HCT116 (cell line): ENCODE measurements around the gene LDHA. TPM values are rescaled to one million over a fixed set of nuclear protein-coding genes. Genes with fewer than 3 reads are reported as not detected.

Experiments
- ATAC-seq: fragments of 200-7000 bp; cut with Tn5 transposase; 2 replicates; pipeline ENCODE4 v1.9.1; 2020; ENCODE audit warnings: mild to moderate bottlenecking, moderate library complexity
- BruUV-seq: library from RNA; stranded (reverse); fragments of 400-500 nt; replicated peaks from 2 replicates; lab custom pipeline; 2021; lab: Mats Ljungman, UMichigan
- CTCF ChIA-PET: fragments of 300-600 bp; sonication (Branson Sonifier 250); formaldehyde crosslinking; loops from one replicate; lab custom pipeline; 2021; ENCODE audit warnings: antibody characterized with exemption; lab: Charles Lee
- POLR2A ChIA-PET: fragments of 300-600, 350-600 bp; sonication (Branson Sonifier 250); formaldehyde crosslinking; loops from one replicate; lab custom pipeline; 2021; ENCODE audit warnings: antibody characterized with exemption; lab: Charles Lee
- RAD21 ChIA-PET, 2 experiments: fragments of 300-600 bp; sonication (Branson Sonifier 250); formaldehyde crosslinking; loops; one replicate each; lab custom pipeline; 2023; ENCODE audit warnings: low total read pairs in 2 of 2; ENCODE audit not compliant: uncharacterized antibody in 2 of 2, unreplicated experiment in 2 of 2, low non-redundant PET in 1 of 2; lab: Charles Lee
- DNase-seq: peaks from one replicate; pipeline ENCODE4 v3.0.0-alpha.2; 2010; ENCODE audit warnings: low read depth, low spot score
- H2AFZ ChIP-seq: fragments of 200-600 bp; shearing (Covaris generic), sonication (generic); 2 replicates; pipeline ENCODE4 v1.6.1; 2017; ENCODE audit warnings: low read depth, mixed run types, mixed read lengths, antibody characterized with exemption, low read length; ENCODE audit not compliant: poor library complexity, severe bottlenecking
- H3K27ac ChIP-seq: 2 replicates; pipeline ENCODE4 v1.5.1; 2012; ENCODE audit warnings: low read depth, low read length
- H3K27me3 ChIP-seq: fragments of 200-600 bp; sonication (generic); 2 replicates; pipeline ENCODE4 v1.6.1; 2016; ENCODE audit warnings: mixed run types, low read length, mixed read lengths; ENCODE audit not compliant: insufficient read depth
- H3K36me3 ChIP-seq, 2 experiments: fragments of 200-500 bp in 1 of 2; fragments of 200-600 bp in 1 of 2; sonication (Bioruptor generic) in 1 of 2; sonication (generic) in 1 of 2; 2 replicates each; pipeline versions ENCODE4 v1.5.1 to v1.6.1; 2014 to 2016; ENCODE audit warnings: low read length in 2 of 2, inconsistent platforms in 1 of 2, mixed read lengths in 1 of 2, mixed run types in 1 of 2; ENCODE audit not compliant: insufficient read depth in 2 of 2, control insufficient read depth in 1 of 2
- H3K4me1 ChIP-seq, 2 experiments: fragments of 200-600 bp in 1 of 2; sonication (generic) in 1 of 2; 2 replicates each; pipeline versions ENCODE4 v1.5.1 to v1.6.1; 2012 to 2017; ENCODE audit warnings: low read length in 2 of 2, inconsistent platforms in 1 of 2, mild to moderate bottlenecking in 1 of 2, mixed read lengths in 1 of 2, mixed run types in 1 of 2, moderate library complexity in 1 of 2; ENCODE audit not compliant: insufficient read depth in 2 of 2, control insufficient read depth in 1 of 2
- H3K4me2 ChIP-seq: fragments of 200-600 bp; sonication (generic); 2 replicates; pipeline ENCODE4 v1.6.1; 2017; ENCODE audit warnings: mixed run types, low read length, mixed read lengths
- H3K4me3 ChIP-seq, 2 experiments: fragments of 200-600 bp in 1 of 2; sonication (generic) in 1 of 2; replicated peaks in 1 of 2; 2 replicates each; pipeline ENCODE4 v1.5.1; 2011 to 2016; ENCODE audit warnings: low read length in 2 of 2, control low read depth in 1 of 2, low read depth in 1 of 2, mild to moderate bottlenecking in 1 of 2, mixed read lengths in 1 of 2, mixed run types in 1 of 2
- H3K79me2 ChIP-seq: fragments of 200-600 bp; sonication (generic); 2 replicates; pipeline ENCODE4 v1.6.1; 2017; ENCODE audit warnings: mild to moderate bottlenecking, mixed run types, low read length, moderate library complexity, mixed read lengths; ENCODE audit not compliant: insufficient read depth
- H3K9ac ChIP-seq: fragments of 200-600 bp; sonication (generic); 2 replicates; pipeline ENCODE4 v1.6.1; 2016; ENCODE audit warnings: low read length, mixed read lengths
- H3K9me2 ChIP-seq: fragments of 200-600 bp; sonication (generic), shearing (Covaris generic); 2 replicates; pipeline ENCODE4 v1.6.1; 2017; ENCODE audit warnings: mixed run types, mild to moderate bottlenecking, moderate library complexity; ENCODE audit not compliant: insufficient read depth
- H3K9me3 ChIP-seq, 2 experiments: fragments of 200-500 bp in 1 of 2; fragments of 200-600 bp in 1 of 2; sonication (Bioruptor generic) in 1 of 2; sonication (generic) in 1 of 2; 2 replicates each; pipeline ENCODE4 v1.6.1; 2014 to 2017; ENCODE audit warnings: low read length in 2 of 2, mixed read lengths in 2 of 2, inconsistent platforms in 1 of 2, low read depth in 1 of 2, mild to moderate bottlenecking in 1 of 2, mixed run types in 1 of 2, moderate library complexity in 1 of 2; ENCODE audit not compliant: control insufficient read depth in 1 of 2, insufficient read depth in 1 of 2
- H4K20me1 ChIP-seq: fragments of 200-600 bp; sonication (generic), shearing (Covaris generic); 2 replicates; pipeline ENCODE4 v1.6.1; 2017; ENCODE audit warnings: mixed run types, mild to moderate bottlenecking, moderate library complexity; ENCODE audit not compliant: insufficient read depth
- ATF3 ChIP-seq: IDR thresholded peaks from 2 replicates; pipeline ENCODE4 v1.6.1; 2012
- CEBPB ChIP-seq: IDR thresholded peaks from 2 replicates; pipeline ENCODE4 v1.6.1; 2012; ENCODE audit warnings: low read depth
- CTCF ChIP-seq, 3 experiments: fragments of 200-600 bp in 1 of 3; sonication (generic) in 1 of 3; IDR thresholded peaks in 2 of 3; conservative IDR thresholded peaks in 1 of 3; 2 replicates each; pipeline ENCODE4 v1.5.1; 2012 to 2017; ENCODE audit warnings: low read depth in 2 of 3, low read length in 2 of 3, antibody characterized with exemption in 1 of 3, borderline replicate concordance in 1 of 3, control low read depth in 1 of 3, mild to moderate bottlenecking in 1 of 3, mixed read lengths in 1 of 3, mixed run types in 1 of 3, moderate library complexity in 1 of 3; ENCODE audit not compliant: insufficient read depth in 1 of 3
- EGR1 ChIP-seq: IDR thresholded peaks from 2 replicates; pipeline ENCODE4 v1.6.1; 2012; ENCODE audit warnings: low read depth
- ELF1 ChIP-seq: IDR thresholded peaks from 2 replicates; pipeline ENCODE4 v1.6.1; 2012; ENCODE audit warnings: low read depth, borderline replicate concordance
- EZH2phosphoT487 ChIP-seq: fragments of 200-600 bp; IDR thresholded peaks from 2 replicates; pipeline ENCODE4 v1.6.1; 2018; ENCODE audit warnings: antibody characterized with exemption, borderline replicate concordance
- FOSL1 ChIP-seq: IDR thresholded peaks from 2 replicates; pipeline ENCODE4 v1.6.1; 2012; ENCODE audit warnings: low read depth
- POLR2AphosphoS5 ChIP-seq: IDR thresholded peaks from 2 replicates; pipeline ENCODE4 v1.6.1; 2011; ENCODE audit warnings: mild to moderate bottlenecking, low read depth, low read length, moderate library complexity
- RAD21 ChIP-seq: IDR thresholded peaks from 2 replicates; pipeline ENCODE4 v1.6.1; 2012; ENCODE audit warnings: low read depth, mild to moderate bottlenecking
- REST ChIP-seq: IDR thresholded peaks from 2 replicates; pipeline ENCODE4 v1.6.1; 2012; ENCODE audit warnings: low read depth
- SP1 ChIP-seq: IDR thresholded peaks from 2 replicates; pipeline ENCODE4 v1.6.1; 2012; ENCODE audit warnings: low read depth
- TCF7L2 ChIP-seq: IDR thresholded peaks from 2 replicates; pipeline ENCODE4 v1.7.0; 2011; ENCODE audit warnings: borderline replicate concordance, inconsistent platforms; ENCODE audit not compliant: insufficient read depth, insufficient read length; ENCODE audit errors: extremely low read depth
- ZBTB33 ChIP-seq: IDR thresholded peaks from 2 replicates; pipeline ENCODE4 v1.6.1; 2011; ENCODE audit warnings: mild to moderate bottlenecking, low read length, moderate library complexity; ENCODE audit not compliant: insufficient replicate concordance; ENCODE audit errors: extremely low read depth
- ZFX ChIP-seq: fragments of 450-650 bp; IDR thresholded peaks from 2 replicates; pipeline ENCODE4 v1.6.1; 2017
- ZNF274 ChIP-seq: fragments of 200-500 bp; sonication (Bioruptor generic); IDR thresholded peaks from 2 replicates; pipeline ENCODE4 v1.6.1; 2014; ENCODE audit warnings: mild to moderate bottlenecking, low read depth, low read length, inconsistent platforms
- intact Hi-C: fragments of 100-400 bp; cut with micrococcal nuclease; formaldehyde crosslinking; loops from 2 replicates; pipeline ENCODE4 v1.10.0; 2022
- total RNA-seq: library from RNA; stranded (reverse); gene quantifications from one replicate; pipeline ENCODE4 v1.2.1, GENCODE V29; 2021; ENCODE audit not compliant: unreplicated experiment

LDHA gene
- total RNA-seq, 1 experiment from 2014 or later: 974 TPM

GRCh38 chr11:18438691-18439090 is 44.3 kb downstream of the LDHA start (continued):
- no peak for TF ChIP-seq ZBTB33

- Histone ChIP-seq H3K79me2 (no peaks in the 10 kb centered on the region), H3K9me2 (no peaks in the 10 kb centered on the region), H3K36me3 (no peaks in the 10 kb centered on the region), H4K20me1 (no peaks in the 10 kb centered on the region), H3K9me3 (no peaks in the 10 kb centered on the region), H3K4me1 (no peaks in the 10 kb centered on the region), H3K9ac (no peak overlapping the region), H3K4me3 (no peak overlapping the region), H3K27me3 (no peaks in the 10 kb centered on the region), H3K27ac (no peak overlapping the region), H3K4me2 (no peak overlapping the region), H2AFZ (no peak overlapping the region)
- no TSS peak for BruUV-seq
- ChIA-PET POLR2A (no interaction called here), CTCF (no interaction called here), RAD21 (no interaction called here)
- ATAC-seq: no peak
- intact Hi-C loops: no loop called here
- DNase-seq: no peak
- no peak for TF ChIP-seq SP1
- TF ChIP-seq ZBTB33: no peak
- TF ChIP-seq ZNF274: no peak
- no peak for TF ChIP-seq REST
- TF ChIP-seq EZH2phosphoT487: no peak
- TF ChIP-seq FOSL1: no peak
- TF ChIP-seq CTCF (IDR thresholded peaks at IDR 0.05 in 2 of 3, conservative IDR thresholded peaks at IDR 0.05 in 1 of 3; ENCODE audit: borderline replicate concordance in 1 of 3, insufficient read depth in 1 of 3, low read depth in 2 of 3, low read length in 2 of 3): no peak
- TF ChIP-seq POLR2AphosphoS5: no peak
- no peak for TF ChIP-seq ATF3
- TF ChIP-seq TCF7L2: no peak
- no peak for TF ChIP-seq ELF1
- no peak for TF ChIP-seq CEBPB
- TF ChIP-seq RAD21: no peak
- no peak for TF ChIP-seq EGR1
- TF ChIP-seq ZFX: no peak
These were observed 54.9 kb downstream of the LDHA start for GRCh38 chr11:18449251-18449650.
